Suprapubic skin (tissue), 4 donors: ENCODE data around the gene ENPP7.

Experiments used
- CTCF ChIP-seq, 2 donors: fragments of 200-600 bp in 1 of 2; fragments of 450-650 bp in 1 of 2; sonication (generic) in 1 of 2; IDR thresholded peaks; one replicate each; pipeline ENCODE4 v1.5.1; 2016 to 2019; ENCODE audit warnings: antibody characterized with exemption in 2 of 2, mild to moderate bottlenecking in 1 of 2, moderate library complexity in 1 of 2
- EP300 ChIP-seq: sonication (generic); formaldehyde crosslinking; IDR thresholded peaks from one replicate; pipeline ENCODE4 v1.6.1; 2017; ENCODE audit warnings: antibody characterized with exemption
- POLR2A ChIP-seq, 2 donors: fragments of 450-650 bp; IDR thresholded peaks; one replicate each; pipeline ENCODE4 v1.6.1; 2017; ENCODE audit warnings: antibody characterized with exemption in 2 of 2, mild to moderate bottlenecking in 2 of 2, moderate library complexity in 2 of 2
- POLR2AphosphoS5 ChIP-seq, 3 donors: sonication (generic); formaldehyde crosslinking; IDR thresholded peaks; one replicate each; pipeline ENCODE4 v1.6.1; 2017; ENCODE audit warnings: antibody characterized with exemption in 3 of 3

GRCh38 chr17:79760197-79760906, 29.6 kb downstream of the ENPP7 start:
- no peak for TF ChIP-seq CTCF (IDR thresholded peaks at IDR 0.05)
- no peak for TF ChIP-seq POLR2A (IDR thresholded peaks at IDR 0.05)
- TF ChIP-seq POLR2AphosphoS5 (IDR thresholded peaks at IDR 0.05), result no peak
- no peak for TF ChIP-seq EP300
